NK-92 (cell line): ENCODE results near the gene IL32.
A peak's percentile ranks its signal among the peaks of the same experiment; 100 is the strongest.

Experiments used
- DNase-seq: peaks from one replicate; lab custom pipeline; 2025; ENCODE audit not compliant: unreplicated experiment; lab: John Stamatoyannopoulos, UW

IL32 gene

GRCh38 chr16:3088925-3089716, 23.7 kb downstream of the IL32 start:
- no peak for DNase-seq

- no peak for DNase-seq
Observed at GRCh38 chr16:3089717-3090592, 24.5 kb downstream of the IL32 start.

GRCh38 chr16:3091551-3091950, 26.1 kb downstream of the IL32 start:
- no peak for DNase-seq

GRCh38 chr16:3092501-3092941, 27.1 kb downstream of the IL32 start:
- no peak for DNase-seq

GRCh38 chr16:3094289-3095027, 29.0 kb downstream of the IL32 start:
- DNase-seq = no peak

GRCh38 chr16:3095869-3096268, 30.4 kb downstream of the IL32 start:
- no peak for DNase-seq

- DNase-seq = no peak
Observed at GRCh38 chr16:3096362-3096761, 30.9 kb downstream of the IL32 start.

GRCh38 chr16:3097266-3097665, 31.8 kb downstream of the IL32 start:
- DNase-seq = no peak

GRCh38 chr16:3098459-3099394, 33.3 kb downstream of the IL32 start, which contains the start of gene ZSCAN10:
TSS of gene ZSCAN10 (minus strand) at chr16:3099294. CDS start at chr16:3092937, 6,357 bp downstream.
- no peak for DNase-seq

GRCh38 chr16:3099395-3099731, 33.9 kb downstream of the IL32 start:
- no peak for DNase-seq

- no peak for DNase-seq
Observed at GRCh38 chr16:3099732-3100499, 34.5 kb downstream of the IL32 start.

GRCh38 chr16:3101018-3101840, 35.8 kb downstream of the IL32 start:
- DNase-seq = no peak

GRCh38 chr16:3101841-3102470, 36.5 kb downstream of the IL32 start:
- DNase-seq = no peak

GRCh38 chr16:3106205-3106928, 40.9 kb downstream of the IL32 start:
- DNase-seq = peak; percentile 51

- no peak for DNase-seq
Observed at GRCh38 chr16:3112058-3112880, 46.8 kb downstream of the IL32 start, which contains the start of gene ZNF205. TSS of gene ZNF205 (plus strand) at chr16:3112586. CDS start at chr16:3113431, 845 bp downstream.

- DNase-seq = no peak
Observed at GRCh38 chr16:3112881-3113574, 47.6 kb downstream of the IL32 start.
